Stimulated activated CD4-positive, alpha-beta T cell treated with anti-CD3 and anti-CD28 coated beads, Interleukin-1b, Interleukin-23, amount 100 ng/mL, for 24 hours (primary cell): ENCODE data around the gene WDR62.
A peak's percentile ranks its signal among the peaks of the same experiment; 100 is the strongest.
"Not testable (repeated sequence)": the region's sequence is repeated elsewhere in the genome, so short reads cannot be mapped to it uniquely, and the experiment has no call there.

ENCODE experiments used
- DNase-seq, 4 experiments: peaks; one replicate each; pipeline ENCODE4 v3.0.0-alpha.2; 2020; ENCODE audit warnings: low read depth in 4 of 4, low spot score in 1 of 4

WDR62 gene

DNA sequence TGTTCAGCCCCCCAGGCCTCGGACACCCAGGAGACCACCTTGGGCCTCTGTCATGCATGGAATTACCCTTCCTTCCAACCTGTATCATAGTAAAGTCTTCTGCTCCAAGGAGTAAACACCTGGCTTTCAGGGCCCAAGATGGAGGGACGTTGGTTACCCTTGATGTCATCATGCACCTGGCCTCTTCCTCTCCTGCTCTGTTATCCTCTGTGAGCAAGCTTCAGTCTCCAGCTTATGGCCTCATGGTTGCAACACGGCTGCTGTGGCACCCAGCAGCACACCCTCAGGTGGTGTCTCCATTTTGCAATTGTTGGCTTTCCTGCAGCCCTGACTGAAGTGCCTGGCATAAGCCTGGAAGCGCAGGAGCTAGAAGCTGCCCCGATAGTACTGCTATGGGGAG lies 52.3 kb downstream of the WDR62 start:
- DNase-seq = no peak

DNA sequence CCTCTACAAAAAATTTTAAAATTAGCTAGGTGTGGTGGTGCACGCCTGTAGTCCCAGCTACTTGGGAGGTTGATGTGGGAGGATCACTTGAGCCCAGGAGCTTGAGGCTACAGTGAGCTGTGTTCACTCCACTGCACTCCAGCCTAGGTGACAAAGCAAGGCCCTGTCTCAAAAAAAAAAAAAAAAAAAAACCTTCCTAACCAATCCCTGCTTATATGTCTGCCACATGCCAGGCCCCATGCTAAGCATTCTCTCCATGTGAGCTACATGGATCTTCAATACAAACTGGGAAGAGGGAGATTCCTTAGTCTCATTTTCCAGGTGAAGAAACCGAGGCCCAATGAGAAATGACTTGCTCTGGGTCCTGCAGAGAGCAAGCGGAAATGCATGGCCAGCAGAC lies 54.0 kb downstream of the WDR62 start:
- DNase-seq = no peak

DNA sequence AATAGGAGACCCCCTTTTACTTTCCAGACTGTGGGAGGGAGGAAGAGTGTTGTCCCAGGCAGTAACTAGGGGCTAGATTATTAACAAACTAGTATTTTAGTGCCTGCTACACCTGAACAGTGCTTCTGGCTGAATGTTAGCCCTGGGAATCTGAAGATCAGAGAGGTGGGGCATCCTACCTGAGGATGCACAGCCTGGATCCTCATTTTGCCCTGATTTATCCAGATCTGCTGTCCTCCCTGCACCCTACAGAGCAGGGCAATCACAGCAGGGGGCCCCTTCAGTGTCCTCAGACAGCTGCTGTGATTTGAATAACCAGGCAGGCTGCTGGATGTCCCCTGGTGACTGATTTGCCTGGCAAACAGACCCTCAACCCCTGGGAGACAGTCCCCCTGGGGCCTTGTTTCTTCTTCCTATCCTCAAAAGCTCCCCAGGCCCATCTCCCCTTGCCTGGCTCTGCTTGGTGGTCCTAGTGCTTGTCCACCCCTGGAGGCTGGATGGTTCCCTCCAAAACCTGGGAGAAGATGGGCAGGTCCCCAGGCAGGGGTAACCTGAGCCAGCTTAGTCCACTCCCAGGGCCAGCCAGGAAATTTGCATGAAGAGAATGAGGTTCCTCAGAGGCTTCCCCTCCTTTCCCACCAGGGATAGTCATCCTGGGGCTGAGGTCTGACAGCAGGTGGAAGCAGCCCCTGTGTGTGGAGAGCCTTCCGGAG lies 55.9 kb downstream of the WDR62 start, which contains the start of gene OVOL3:
TSS of gene OVOL3 (plus strand) at position 657 of the 713 bp plus-strand sequence. CDS start 60 bp downstream, outside the sequence.
- no peak for DNase-seq

DNA sequence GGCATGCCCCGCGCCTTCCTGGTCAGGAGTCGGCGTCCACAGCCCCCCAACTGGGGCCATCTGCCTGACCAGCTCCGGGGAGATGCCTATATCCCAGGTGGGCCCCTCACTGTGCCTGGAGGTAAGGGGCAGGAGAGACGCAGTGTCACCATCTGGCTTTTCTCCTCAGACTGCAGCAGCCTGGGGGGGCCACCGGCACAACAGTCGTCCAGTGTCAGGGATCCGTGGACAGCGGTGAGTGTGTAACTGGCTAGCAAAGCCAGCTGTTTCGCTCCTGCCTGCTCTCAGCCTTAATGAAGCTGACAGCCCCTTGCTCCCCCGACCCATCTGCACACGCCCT lies 56.5 kb downstream of the WDR62 start:
- no peak for DNase-seq

DNA sequence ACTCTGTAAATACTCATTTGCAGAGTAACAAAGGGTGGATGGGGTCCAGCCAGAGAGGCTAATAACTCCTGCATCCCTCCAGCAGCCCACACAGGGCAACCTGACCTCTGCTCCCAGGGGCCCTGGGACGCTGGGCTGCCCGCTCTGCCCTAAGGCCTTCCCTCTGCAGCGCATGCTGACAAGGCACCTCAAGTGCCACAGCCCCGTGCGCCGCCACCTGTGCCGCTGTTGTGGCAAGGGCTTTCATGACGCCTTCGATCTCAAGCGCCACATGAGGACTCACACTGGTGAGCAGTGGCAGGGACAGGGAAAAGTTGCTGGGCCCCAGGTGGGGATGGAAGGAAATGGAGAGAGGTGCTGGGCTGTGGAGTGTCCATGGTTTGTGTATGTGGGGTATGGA lies 58.0 kb downstream of the WDR62 start:
- DNase-seq = no peak

DNA sequence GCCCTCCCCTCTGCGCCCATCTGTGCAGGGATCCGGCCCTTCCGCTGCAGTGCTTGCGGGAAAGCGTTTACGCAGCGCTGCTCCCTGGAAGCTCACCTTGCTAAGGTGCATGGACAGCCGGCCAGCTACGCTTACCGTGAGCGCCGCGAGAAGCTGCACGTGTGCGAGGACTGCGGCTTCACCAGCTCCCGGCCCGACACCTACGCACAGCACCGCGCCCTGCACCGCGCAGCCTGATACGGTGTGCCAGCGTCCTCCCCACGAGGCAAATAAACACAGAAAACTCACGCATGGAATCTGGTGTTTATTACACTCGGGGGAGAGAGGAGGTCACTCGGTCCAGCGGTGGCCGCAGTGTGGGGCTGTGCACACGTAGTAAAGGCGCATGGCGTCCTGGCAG lies 58.7 kb downstream of the WDR62 start:
- no peak for DNase-seq

DNA sequence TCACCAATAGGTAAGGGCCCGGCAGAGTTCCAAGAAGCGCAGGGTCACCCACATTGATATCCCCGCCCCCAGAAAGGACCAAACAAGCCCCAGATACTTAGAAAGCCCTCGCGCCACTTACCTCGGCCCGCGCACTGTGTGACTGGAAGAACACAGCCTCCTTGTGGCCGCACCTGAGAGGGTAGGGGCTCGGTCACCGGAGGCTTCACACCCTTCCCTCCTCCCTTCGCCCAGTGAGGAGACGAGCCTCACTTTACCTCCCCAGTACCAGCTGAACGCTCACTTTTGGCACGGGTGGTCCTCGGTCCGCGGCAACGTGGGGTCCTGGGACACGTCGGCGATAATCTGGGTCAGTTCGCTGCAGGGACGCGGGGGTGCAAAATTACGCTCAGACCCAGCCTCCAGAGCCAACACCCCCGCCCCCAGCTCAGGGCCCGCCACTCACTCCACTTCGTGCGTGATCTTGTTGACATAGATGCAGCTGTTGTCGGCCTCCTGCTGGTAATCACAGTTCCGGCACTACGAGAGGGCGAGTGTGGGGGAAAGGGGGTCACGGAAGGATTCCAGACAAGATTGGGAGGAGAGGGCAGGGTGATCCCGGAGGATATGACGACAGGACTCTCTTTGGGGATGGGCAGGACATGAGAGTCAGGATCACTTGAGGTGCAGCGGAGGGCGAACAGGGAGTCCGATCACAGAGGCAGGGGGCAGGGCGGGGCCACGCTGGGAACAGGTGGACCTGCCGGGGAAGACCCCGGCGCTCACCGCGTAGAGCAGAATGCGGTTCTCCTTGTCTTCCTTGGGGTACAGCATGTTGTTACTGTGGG lies 59.4 kb downstream of the WDR62 start:
- DNase-seq = no peak

DNA sequence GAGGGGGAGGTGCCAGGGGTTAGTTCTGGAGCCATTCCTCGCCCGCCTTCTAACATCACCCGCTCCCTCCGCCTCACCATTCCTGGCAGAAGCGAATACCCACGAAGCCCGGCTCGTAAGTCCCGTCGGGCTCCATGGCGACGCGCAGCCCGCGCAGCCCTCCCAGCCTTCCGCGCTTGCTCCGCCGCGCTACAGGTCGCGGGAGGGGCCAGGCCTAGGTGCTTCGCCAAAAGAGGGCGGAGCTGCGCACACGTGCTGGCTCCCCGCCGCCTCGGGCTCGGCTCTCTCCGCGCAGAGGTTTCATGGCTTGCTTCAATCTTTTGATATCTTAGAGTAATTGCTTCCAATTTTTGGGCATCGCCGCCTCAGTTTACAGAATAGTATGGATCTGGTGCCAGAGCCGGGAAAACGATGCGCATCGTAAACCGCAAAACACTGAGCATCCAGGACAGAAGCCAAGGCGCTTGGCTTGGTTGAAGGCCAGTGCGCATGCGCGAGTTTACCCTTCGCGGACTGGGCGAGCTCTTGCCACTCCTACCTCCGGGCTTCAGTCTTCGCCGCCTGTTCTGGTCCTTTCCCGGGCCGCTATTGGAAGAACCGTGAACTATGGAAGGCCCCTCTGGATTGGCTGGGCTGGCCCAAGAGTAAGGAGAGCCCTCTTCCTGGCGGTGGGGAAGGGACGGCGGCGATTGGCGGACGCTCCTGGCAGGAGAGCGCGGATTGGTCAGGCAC lies 60.2 kb downstream of the WDR62 start, which contains the start of gene POLR2I:
TSS of gene POLR2I (minus strand) at position 155 of the 732 bp plus-strand sequence. CDS start at position 136, 19 bp downstream.
- DNase-seq = peak; percentile 92 to 100 (median 98)

DNA sequence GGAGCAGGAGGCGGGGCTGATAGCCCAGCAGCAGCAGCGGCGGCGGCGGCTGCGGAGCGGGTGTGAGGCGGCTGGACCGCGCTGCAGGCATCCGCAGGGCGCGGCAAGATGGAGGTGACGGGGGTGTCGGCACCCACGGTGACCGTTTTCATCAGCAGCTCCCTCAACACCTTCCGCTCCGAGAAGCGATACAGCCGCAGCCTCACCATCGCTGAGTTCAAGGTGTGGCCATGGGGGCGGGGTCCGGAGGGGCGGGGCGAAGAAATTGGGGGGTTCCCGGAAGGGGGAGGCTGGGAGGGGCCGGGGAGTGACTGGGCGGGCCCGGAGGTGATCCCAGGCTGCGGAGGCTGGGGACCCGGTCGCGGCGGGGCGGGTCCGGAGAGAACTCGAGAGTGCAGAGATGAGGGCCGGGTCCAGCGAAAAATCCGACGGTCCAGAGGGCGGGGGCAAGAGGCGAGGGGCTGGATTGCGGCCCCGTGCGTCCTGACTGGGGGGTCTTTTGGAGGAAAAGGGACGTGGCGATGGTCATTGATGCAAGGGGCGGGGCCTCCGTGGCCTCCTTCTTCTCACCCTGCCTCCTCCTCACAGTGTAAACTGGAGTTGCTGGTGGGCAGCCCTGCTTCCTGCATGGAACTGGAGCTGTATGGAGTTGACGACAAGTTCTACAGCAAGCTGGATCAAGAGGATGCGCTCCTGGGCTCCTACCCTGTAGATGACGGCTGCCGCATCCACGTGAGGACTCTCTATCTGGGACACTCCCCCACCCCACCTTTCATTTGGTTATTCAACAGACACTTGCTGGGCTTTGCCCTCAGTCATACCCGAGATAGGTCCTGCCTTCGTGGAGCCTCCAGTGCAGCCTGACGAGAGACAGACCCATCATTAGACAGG lies 61.0 kb downstream of the WDR62 start, which contains the start of gene TBCB:
TSS of gene TBCB (plus strand) at position 16 of the 891 bp plus-strand sequence. CDS start at position 109, 93 bp downstream.
- peak; percentile 84 to 94 (median 89) for DNase-seq

DNA sequence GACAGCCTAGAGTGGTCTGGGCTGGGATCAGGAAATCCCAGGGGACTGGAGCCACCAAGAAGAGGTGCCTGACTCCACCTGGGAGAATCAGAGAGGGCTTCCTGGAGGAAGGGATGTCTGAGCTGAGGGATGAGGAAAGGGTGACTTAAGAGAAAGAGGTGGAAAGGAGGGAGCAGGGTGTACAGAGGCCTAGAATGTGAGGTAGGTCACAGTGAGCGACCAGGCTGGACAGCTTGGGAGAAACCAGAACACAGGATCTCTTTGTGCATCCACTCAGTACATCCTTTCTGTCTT lies 61.6 kb downstream of the WDR62 start:
- DNase-seq = no peak

DNA sequence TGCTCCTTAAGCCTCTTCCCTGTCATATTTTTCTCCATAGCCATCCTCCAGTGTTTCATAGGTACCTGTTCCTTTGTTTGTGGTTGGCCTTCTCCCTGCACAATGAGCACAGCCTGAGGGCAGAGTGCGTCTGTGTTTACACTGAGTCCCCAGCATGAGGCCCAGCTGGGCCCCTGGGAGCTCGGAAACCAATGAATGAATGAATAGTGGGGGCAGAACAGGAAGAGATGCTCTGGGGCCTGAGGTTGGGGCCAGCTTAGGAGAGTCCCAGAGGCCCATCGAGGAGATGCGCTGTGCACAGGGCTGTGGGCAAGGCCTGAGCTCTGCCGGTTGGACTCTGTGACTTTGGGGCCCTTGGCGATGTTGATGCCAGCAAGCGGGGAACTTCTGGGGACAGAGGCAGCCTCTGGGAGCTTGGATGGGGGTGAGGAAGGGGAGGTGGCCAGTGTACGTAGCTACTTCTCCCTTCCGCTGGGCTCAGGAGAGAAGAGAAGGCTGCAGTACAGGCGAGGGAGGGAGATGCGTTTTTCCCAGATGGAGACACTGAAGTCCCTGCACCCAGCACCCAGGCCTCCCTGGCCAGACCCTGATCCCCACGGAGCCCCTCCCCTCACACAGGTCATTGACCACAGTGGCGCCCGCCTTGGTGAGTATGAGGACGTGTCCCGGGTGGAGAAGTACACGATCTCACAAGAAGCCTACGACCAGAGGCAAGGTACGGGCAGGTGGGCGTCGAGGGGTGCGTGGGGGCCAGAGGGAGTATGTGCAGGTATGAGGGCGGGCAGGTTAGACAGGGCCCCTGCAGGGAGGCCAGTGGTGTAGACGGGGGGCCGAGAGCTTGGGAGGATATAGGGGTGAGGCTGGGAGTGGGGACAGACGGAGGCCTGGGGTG lies 65.6 kb downstream of the WDR62 start:
- no peak for DNase-seq

DNA sequence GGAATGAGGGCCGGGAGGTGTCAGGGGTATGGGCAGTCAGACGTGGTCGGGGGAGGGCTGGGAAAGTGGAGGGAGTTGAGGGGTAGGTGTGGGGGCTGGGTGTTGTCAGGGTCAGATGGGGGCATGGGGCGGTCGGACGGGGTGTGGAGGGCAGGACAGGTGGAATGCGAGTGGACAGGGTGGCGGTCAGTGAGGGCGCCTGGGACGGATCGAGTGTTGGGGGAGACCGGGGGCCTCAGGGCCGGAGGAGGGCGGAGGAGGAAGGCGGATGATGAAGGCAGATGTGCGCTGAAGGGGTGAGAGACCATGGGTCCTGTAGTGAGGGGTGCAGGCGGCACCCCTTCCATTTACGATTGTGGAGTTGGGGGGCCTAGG lies 66.3 kb downstream of the WDR62 start:
- no peak for DNase-seq

DNA sequence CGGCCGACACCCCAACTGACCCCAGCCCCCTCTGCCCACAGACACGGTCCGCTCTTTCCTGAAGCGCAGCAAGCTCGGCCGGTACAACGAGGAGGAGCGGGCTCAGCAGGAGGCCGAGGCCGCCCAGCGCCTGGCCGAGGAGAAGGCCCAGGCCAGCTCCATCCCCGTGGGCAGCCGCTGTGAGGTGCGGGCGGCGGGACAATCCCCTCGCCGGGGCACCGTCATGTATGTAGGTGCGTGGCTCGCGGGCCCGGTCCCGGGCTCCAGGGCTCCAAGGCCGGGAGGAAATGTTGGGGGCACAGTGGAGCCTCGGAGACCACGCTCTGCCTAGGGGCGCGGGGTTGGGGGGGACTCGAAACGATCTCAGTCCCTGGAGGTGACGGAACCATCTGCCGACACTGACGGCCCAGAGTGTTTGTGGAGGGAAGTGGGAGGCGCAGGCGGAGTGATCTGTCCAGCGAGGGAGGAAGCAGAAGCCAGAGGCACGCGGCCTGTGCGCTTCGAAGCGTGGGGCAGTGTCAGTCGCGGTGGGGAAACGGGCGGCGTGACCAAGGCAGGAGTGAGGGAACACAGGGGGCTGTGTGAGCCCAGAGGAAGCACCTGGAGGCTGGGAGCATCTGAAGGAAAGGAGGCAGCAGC lies 66.9 kb downstream of the WDR62 start:
- DNase-seq = no peak

DNA sequence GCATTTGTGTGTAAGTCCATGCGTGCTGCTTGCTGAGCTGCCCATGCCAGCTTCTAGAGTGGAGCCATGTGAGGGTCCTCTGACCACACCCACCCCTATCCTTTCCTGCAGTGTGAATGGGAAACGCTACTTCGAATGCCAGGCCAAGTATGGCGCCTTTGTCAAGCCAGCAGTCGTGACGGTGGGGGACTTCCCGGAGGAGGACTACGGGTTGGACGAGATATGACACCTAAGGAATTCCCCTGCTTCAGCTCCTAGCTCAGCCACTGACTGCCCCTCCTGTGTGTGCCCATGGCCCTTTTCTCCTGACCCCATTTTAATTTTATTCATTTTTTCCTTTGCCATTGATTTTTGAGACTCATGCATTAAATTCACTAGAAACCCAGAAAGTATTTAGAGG lies 70.9 kb downstream of the WDR62 start:
- DNase-seq = no peak

DNA sequence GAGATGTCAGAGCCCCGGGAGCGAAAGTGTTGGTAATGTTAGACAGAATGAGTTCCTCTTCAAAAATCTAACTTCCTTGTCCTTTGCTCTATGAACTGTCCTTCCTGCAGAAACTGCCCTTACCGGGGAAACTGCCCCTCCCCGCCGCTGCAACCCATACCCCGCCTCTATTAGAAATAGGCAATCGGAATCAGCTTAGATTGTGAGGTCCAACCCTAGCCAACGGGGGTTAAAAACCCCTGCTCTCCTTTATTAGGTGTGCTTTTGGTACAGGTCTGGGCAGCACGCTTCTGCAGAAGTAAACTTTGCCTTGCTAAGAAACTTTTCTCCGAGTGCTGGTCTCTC lies 73.7 kb downstream of the WDR62 start:
- no peak for DNase-seq

DNA sequence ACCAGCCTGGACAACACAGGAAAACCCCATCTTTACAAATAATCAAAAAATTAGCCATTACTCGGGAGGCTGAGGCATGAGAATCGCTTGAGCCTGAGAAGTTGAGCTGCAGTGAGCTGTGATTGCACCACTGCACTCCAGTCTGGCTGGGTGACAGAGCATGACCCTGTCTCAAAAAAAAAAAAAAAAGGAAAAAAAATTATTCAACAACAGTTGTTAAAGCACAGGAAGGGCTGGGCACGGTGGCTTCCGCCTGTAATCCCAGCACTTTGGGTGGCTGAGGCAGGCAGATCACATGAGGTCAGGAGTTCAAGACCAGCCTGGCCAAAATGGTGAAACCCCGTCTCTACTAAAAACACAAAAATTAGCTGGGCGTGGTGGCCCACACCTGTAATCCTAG lies 76.5 kb downstream of the WDR62 start:
- not testable (repeated sequence) for DNase-seq

DNA sequence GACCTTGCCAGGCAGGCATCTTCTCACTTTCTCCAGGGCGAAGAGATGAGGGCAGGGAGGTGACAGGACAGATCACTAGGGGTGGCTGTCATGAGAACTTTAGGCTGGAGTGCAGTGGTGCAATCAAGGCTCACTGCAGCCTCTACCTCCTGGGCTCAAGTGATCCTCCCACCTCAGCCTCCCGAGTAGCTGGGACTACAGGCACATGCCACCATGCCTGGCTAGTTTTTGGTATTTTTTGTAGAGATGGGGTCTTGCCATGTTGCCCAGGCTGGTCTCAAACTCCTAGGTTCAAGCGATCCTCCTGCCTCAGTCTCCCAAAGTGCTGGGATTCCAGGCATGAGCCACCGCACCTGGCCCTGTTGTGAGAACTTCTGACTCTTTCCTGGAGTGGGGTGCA lies 80.2 kb downstream of the WDR62 start:
- not testable (repeated sequence) for DNase-seq

DNA sequence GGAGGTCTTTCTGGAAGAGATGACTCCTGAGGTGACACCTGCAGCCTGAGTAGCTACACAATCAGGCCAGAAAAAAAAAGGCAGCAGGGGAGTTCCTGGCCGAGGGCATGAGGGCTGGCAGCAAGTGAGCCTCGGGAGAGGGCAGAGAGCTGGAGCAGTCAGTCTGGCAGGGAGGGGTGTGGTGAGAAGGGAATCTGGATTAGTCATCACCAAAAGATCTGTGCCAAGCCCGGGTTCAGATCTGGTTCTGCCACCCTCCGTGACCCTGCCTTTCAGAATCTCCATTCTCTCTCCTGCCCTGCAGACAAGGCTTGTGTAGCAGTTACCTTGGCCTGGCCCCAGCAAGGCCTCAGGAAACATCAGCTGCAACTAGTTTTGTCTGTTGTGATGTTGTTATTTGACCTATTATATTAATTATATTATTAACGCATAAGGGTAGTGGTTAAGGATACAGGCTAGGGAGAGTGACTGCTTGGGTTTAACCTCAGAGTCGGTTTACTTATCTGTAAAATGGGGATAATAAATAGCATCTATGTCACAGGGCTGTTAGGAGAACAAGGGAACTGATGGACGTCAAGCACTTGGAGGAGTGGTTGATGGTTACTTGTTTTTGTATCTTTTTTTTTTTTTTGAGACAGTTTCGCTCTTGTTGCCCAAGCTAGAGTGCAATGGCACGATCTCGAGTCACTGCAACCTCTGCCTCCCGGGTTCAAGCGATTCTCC lies 82.4 kb downstream of the WDR62 start:
- DNase-seq = no peak

DNA sequence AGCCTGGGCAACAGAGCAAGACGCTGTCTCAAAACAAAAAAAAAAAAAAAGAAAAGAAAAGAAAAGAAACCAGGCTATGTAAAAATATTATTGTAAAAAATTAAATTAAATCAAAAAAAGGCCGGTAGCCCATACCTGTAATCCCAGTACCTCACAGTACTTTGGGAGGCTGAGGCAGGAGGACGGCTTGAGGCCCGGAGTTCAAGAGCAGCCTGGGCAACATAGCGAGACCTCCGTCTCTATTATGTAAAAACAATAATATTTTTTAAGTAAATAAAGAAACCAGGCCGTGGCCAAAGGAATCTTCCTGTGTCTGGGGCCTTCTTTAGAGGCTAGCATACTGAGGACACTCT lies 84.4 kb downstream of the WDR62 start:
- DNase-seq = no peak
